22Rv1 (cell line): ENCODE data around the gene GPS1.

ENCODE experiments used
- H3K27ac ChIP-seq: fragments of 450-650 bp; 2 replicates; pipeline ENCODE4 v1.5.1; 2017
- CTCF ChIP-seq: fragments of 450-650 bp; IDR thresholded peaks from 2 replicates; pipeline ENCODE4 v1.5.1; 2017; ENCODE audit warnings: mild to moderate bottlenecking
- ZFX ChIP-seq: fragments of 450-650 bp; IDR thresholded peaks from 2 replicates; pipeline ENCODE4 v1.6.1; 2017; ENCODE audit warnings: antibody characterized with exemption, borderline replicate concordance

The GPS1 gene

GRCh38 chr17:82020572-82021106, 31.1 kb upstream of the GPS1 start:
- TF ChIP-seq ZFX, result no peak
- peak overlapping the region; percentile 93 for H3K27ac ChIP-seq

DNA sequence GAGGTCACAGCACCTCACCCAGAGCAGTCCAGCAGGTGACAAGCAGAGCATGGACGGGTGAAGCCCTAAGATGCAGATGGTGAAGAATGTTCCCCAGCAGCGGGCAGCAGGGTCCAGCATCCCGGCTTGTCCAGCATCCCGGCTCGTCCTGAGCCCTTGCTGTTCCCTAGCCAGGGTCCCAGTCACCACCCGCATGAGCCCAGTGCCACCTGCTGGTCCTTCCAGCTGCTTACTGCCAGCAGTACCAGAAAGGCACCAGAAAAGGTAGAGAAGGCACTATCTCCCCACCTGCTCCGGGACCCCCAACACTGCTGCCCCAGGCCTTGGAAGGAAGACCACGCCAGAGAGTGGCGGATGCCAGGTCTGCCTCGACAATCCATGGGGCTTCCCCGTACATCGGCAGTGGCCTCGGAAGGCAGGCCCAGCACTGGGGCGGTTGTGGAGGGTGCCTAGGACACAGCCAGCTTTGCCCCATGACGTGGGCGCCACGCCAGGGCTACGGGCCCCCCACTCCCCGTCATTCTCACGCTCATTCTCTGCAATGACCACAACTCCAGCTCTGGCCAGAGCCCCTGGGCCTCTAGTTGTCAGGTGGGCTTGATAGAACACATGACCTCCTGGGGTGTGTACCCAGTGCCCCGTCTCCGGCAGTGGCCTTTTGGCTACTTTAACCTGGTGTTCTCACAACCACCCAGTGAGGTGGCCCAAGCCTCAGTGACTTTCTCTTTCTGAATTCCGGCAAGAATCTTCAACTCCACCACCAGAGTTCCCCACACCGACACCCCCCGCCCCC, 30.4 kb upstream of the GPS1 start:
- peak overlapping the region; percentile 93 for H3K27ac ChIP-seq
- TF ChIP-seq CTCF (peak; percentile 58), ZFX (no peak)

GRCh38 chr17:82021900-82022309, 29.8 kb upstream of the GPS1 start:
- H3K27ac ChIP-seq, result peak overlapping the region; percentile 93

DNA sequence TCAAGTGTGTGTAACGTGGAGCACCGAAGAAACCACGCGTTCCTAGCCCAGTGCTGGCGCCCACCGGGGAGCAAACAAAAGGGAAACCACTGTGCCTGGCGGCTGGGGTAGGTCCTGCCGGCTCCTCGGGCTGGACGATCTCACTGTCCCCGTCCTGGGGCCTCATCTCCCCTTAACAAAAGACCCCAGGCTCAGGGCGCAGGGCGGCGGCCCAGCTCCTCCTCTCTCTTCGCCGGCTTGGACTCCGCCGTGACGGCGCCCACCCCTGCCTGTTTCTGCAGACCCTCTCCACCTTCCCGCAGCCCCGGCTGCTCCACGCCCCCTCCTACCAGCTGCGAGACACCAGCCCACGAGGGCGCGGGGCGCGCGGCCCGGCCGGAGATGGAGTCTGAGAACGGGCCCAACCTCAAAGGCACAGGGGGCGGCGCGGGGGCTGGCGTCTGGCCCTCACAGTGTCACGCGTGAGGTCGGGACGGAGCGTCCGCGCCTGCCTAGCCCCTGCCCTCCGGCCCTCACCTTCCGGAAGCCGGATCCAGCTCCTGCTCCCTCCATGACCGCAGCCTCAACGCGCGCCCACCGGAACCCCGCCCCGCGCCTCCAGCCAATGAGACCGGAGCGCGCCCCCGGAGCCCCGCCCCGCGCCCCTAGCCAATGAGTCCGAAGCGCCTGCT, 29.3 kb upstream of the GPS1 start, which contains the start of gene CENPX:
Gene CENPX (minus strand): TSS at position 569 of the 671 bp plus-strand sequence. CDS start 17 bp downstream, at position 552.
- H3K27ac ChIP-seq, result peak within 1 kb of the TSS; percentile 93
- TF ChIP-seq CTCF (no peak), ZFX (no peak)

More at GRCh38 chr17:82021900-82022309, 29.8 kb upstream of the GPS1 start:
- TF ChIP-seq CTCF (no peak), ZFX (no peak)

- peak within 1 kb of the TSS; percentile 93 for H3K27ac ChIP-seq
- no peak for TF ChIP-seq ZFX
- no peak for TF ChIP-seq CTCF
Observed at GRCh38 chr17:82022981-82023446, 28.7 kb upstream of the GPS1 start, which contains the start of gene LRRC45. LRRC45 (plus strand) TSS chr17:82023305; CDS start chr17:82023644, 339 bp downstream.

DNA sequence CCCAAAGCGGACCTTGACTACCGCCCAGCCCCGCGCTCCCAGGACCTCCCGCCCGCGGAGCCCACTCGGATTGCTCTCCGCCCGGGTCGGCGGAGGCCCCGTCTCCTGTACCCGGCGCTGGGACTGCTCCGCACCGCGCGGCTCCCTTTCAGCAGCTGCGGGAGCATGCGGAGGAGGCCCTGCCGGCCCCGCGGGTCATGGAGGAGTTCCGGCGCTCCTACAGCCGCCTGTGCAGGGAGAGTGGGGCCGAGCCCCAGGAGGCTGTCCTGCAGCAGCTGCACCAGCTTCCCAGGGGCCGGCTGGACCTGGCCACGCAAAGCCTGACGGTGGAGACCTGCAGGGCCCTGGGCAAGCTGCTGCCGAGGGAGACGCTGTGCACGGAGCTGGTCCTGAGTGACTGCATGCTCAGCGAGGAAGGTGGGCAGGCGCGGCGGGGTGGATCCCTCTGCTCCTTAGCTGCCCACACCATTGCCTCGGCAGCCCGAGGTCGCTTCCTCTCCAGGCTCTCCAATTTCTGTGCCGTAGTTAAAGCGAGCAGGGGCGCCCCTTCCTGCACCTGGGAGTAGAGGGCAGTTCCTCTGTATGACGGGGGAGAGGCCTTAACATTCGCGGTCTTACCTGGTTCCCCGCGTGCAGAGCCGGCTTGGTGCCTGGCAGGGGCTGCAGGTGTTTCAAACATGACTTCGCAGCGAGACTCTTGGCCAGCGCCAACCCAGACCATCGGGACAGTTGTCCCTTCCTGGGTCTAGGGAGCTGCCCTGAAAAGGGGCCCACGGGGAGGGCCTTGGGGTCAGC, 28.1 kb upstream of the GPS1 start:
- no peak for TF ChIP-seq ZFX
- peak overlapping the region; percentile 93 for H3K27ac ChIP-seq

DNA sequence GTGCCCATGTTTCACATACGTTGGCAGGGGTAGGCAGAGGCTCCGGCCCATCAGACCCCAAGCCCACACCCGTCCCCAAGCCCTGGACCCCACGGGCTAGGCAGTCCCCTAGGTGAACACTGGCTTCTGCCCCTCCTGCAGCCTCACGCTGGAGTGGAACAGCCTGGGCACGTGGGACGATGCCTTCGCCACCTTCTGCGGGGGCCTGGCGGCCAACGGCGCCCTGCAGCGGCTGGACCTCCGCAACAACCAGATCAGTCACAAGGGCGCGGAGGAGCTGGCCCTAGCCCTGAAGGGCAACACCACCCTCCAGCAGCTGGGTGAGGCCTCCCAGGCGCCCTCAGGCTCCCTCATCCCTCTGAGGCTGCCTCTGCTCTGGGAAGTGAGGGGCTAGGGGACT, 26.8 kb upstream of the GPS1 start:
- peak overlapping the region; percentile 93; the same call in 1 of the 2 replicates for H3K27ac ChIP-seq
- TF ChIP-seq ZFX (no peak), CTCF (no peak)
